OCI-LY1 (cell line): ENCODE data around the gene FAM13C.

Experiments used
- H2AFZ ChIP-seq: fragments of 200-600 bp; sonication (generic), shearing (Covaris generic); 2 replicates; pipeline ENCODE4 v1.6.0; 2014; ENCODE audit warnings: antibody characterized with exemption, mild to moderate bottlenecking, low read length
- H3F3A ChIP-seq: fragments of 200-600 bp; sonication (generic), shearing (Covaris generic); 2 replicates; pipeline ENCODE4 v1.6.0; 2014; ENCODE audit warnings: mild to moderate bottlenecking, antibody characterized with exemption, low read length, moderate library complexity; ENCODE audit not compliant: insufficient read depth
- H3K27ac ChIP-seq: fragments of 200-600 bp; sonication (generic); 2 replicates; pipeline ENCODE4 v1.5.1; 2014; ENCODE audit warnings: low read length, mixed run types, mild to moderate bottlenecking, low read depth; ENCODE audit not compliant: poor library complexity, severe bottlenecking
- H3K27me3 ChIP-seq: fragments of 200-600 bp; sonication (generic); 2 replicates; pipeline ENCODE4 v1.6.0; 2014; ENCODE audit warnings: antibody characterized with exemption, mild to moderate bottlenecking, low read length, moderate library complexity; ENCODE audit not compliant: insufficient read depth
- H3K36me3 ChIP-seq: fragments of 200-600 bp; sonication (generic); 2 replicates; pipeline ENCODE4 v1.6.1; 2014; ENCODE audit warnings: mild to moderate bottlenecking, antibody characterized with exemption, low read length, moderate library complexity, mixed read lengths; ENCODE audit not compliant: insufficient read depth
- H3K4me1 ChIP-seq: fragments of 200-600 bp; sonication (generic); 2 replicates; pipeline ENCODE4 v1.5.1; 2014; ENCODE audit warnings: mild to moderate bottlenecking, low read length, moderate library complexity; ENCODE audit not compliant: insufficient read depth, severe bottlenecking
- H3K4me2 ChIP-seq: fragments of 200-600 bp; sonication (generic), shearing (Covaris generic); 2 replicates; pipeline ENCODE4 v1.6.1; 2014; ENCODE audit warnings: low read length
- H3K4me3 ChIP-seq: fragments of 200-600 bp; sonication (generic); 2 replicates; pipeline ENCODE4 v1.5.1; 2014; ENCODE audit warnings: low read length, low read depth, mild to moderate bottlenecking, mixed read lengths; ENCODE audit not compliant: poor library complexity, severe bottlenecking
- H3K79me2 ChIP-seq: fragments of 200-600 bp; shearing (Covaris generic); 2 replicates; pipeline ENCODE4 v1.6.1; 2016; ENCODE audit warnings: mixed run types, low read length, mixed read lengths; ENCODE audit not compliant: insufficient read depth
- H3K9ac ChIP-seq: fragments of 200-600 bp; sonication (generic), shearing (Covaris generic); 2 replicates; pipeline ENCODE4 v1.6.1; 2014; ENCODE audit warnings: mild to moderate bottlenecking, low read length, mixed read lengths
- H3K9me2 ChIP-seq: fragments of 200-600 bp; sonication (generic), shearing (Covaris generic); 2 replicates; pipeline ENCODE4 v1.6.1; 2014; ENCODE audit warnings: low read depth, mild to moderate bottlenecking, low read length, mixed read lengths
- H3K9me3 ChIP-seq: fragments of 200-600 bp; shearing (Covaris generic); 2 replicates; pipeline ENCODE4 v1.6.1; 2014; ENCODE audit warnings: low read length, mixed read lengths
- H4K20me1 ChIP-seq: fragments of 200-600 bp; sonication (generic), shearing (Covaris generic); 2 replicates; pipeline ENCODE4 v1.6.0; 2016; ENCODE audit warnings: mild to moderate bottlenecking, low read length; ENCODE audit not compliant: insufficient read depth
- CTCF ChIP-seq: fragments of 200-600 bp; sonication (generic), shearing (Covaris generic); IDR thresholded peaks from 2 replicates; pipeline ENCODE4 v1.5.1; 2017; ENCODE audit warnings: mild to moderate bottlenecking, antibody characterized with exemption, low read length, moderate library complexity, mixed read lengths
- EZH2 ChIP-seq: fragments of 200-600 bp; sonication (generic), shearing (Covaris generic); IDR thresholded peaks from 2 replicates; pipeline ENCODE4 v1.8.0; 2017; ENCODE audit warnings: borderline replicate concordance, mixed run types, mild to moderate bottlenecking, antibody characterized with exemption, low read length, moderate library complexity, mixed read lengths

The FAM13C gene

GRCh38 chr10:59265141-59265540 lies 97.2 kb downstream of the FAM13C start:
- H4K20me1 ChIP-seq = no peaks in the 10 kb centered on the region
- no peaks in the 10 kb centered on the region for H3K4me1 ChIP-seq
- no peak overlapping the region for H3K4me3 ChIP-seq
- no peaks in the 10 kb centered on the region for H3K36me3 ChIP-seq
- no peaks in the 10 kb centered on the region for H3K27me3 ChIP-seq
- TF ChIP-seq CTCF = no peak
- no peak for TF ChIP-seq EZH2
- H3K9me3 ChIP-seq = no peaks in the 10 kb centered on the region
- no peaks in the 10 kb centered on the region for H3F3A ChIP-seq
- H3K9ac ChIP-seq = no peak overlapping the region
- no peaks in the 10 kb centered on the region for H3K9me2 ChIP-seq
- no peak overlapping the region for H3K4me2 ChIP-seq
- H2AFZ ChIP-seq = no peak overlapping the region
- H3K79me2 ChIP-seq = no peaks in the 10 kb centered on the region
- H3K27ac ChIP-seq = no peak overlapping the region

- no peaks in the 10 kb centered on the region for H3F3A ChIP-seq
- H4K20me1 ChIP-seq = no peaks in the 10 kb centered on the region
- H3K36me3 ChIP-seq = no peaks in the 10 kb centered on the region
- no peaks in the 10 kb centered on the region for H3K79me2 ChIP-seq
- no peaks in the 10 kb centered on the region for H3K27me3 ChIP-seq
- no peaks in the 10 kb centered on the region for H3K9me2 ChIP-seq
- no peak overlapping the region for H3K27ac ChIP-seq
- H3K9me3 ChIP-seq = no peaks in the 10 kb centered on the region
- no peak overlapping the region for H3K9ac ChIP-seq
- no peak overlapping the region for H2AFZ ChIP-seq
- TF ChIP-seq EZH2 (no peak), CTCF (no peak)
- no peaks in the 10 kb centered on the region for H3K4me1 ChIP-seq
- no peak overlapping the region for H3K4me2 ChIP-seq
- no peak overlapping the region for H3K4me3 ChIP-seq
Observed at GRCh38 chr10:59258890-59259289, 103.5 kb downstream of the FAM13C start.

GRCh38 chr10:59257224-59257623 lies 105.1 kb downstream of the FAM13C start:
- Histone ChIP-seq H3K36me3 (no peaks in the 10 kb centered on the region), H3K9ac (no peak overlapping the region), H3F3A (no peaks in the 10 kb centered on the region), H3K9me3 (no peaks in the 10 kb centered on the region), H3K9me2 (no peaks in the 10 kb centered on the region), H4K20me1 (no peaks in the 10 kb centered on the region), H3K79me2 (no peaks in the 10 kb centered on the region), H3K4me3 (no peak overlapping the region), H3K4me1 (no peaks in the 10 kb centered on the region), H3K27ac (no peak overlapping the region), H3K4me2 (no peak overlapping the region), H2AFZ (no peak overlapping the region), H3K27me3 (no peaks in the 10 kb centered on the region)
- TF ChIP-seq CTCF (no peak), EZH2 (no peak)
